ENCODE data around the gene KIAA1671.

DNA sequence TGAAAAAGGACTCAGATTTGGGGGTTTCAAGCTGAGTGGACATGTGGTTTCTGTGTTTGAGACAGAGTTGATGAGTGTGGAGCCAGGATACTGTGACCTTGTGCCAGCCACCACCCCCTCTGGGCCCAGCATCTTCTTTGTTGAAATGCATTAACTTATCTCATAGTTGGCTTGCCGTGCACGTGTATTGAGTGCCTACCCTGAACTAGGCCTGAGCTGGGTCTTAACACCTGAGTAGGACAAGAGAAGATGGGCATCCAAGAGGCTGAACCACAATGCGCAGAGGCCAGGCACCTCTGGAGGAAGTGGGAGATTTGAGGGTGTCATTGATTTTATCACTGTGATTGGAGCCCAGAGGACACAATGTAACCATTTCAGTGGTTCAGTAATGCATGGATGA lies 129.6 kb downstream of the KIAA1671 start:
- TF ChIP-seq, protein P1, sequence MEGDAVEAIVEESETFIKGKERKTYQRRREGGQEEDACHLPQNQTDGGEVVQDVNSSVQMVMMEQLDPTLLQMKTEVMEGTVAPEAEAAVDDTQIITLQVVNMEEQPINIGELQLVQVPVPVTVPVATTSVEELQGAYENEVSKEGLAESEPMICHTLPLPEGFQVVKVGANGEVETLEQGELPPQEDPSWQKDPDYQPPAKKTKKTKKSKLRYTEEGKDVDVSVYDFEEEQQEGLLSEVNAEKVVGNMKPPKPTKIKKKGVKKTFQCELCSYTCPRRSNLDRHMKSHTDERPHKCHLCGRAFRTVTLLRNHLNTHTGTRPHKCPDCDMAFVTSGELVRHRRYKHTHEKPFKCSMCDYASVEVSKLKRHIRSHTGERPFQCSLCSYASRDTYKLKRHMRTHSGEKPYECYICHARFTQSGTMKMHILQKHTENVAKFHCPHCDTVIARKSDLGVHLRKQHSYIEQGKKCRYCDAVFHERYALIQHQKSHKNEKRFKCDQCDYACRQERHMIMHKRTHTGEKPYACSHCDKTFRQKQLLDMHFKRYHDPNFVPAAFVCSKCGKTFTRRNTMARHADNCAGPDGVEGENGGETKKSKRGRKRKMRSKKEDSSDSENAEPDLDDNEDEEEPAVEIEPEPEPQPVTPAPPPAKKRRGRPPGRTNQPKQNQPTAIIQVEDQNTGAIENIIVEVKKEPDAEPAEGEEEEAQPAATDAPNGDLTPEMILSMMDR (IDR thresholded peaks at IDR 0.05 in 4 of 5, conservative IDR thresholded peaks at IDR 0.05 in 1 of 5), result no peak
- TF ChIP-seq POLR2A (IDR thresholded peaks at IDR 0.05), result no peak
